Measurements from ENCODE around the gene FSIP1. TPM values are rescaled to one million over a fixed set of nuclear protein-coding genes. Genes with fewer than 3 reads are reported as not detected.

Gene FSIP1
- total RNA-seq, 1 donor from 2014 or later: 2.5 TPM

DNA sequence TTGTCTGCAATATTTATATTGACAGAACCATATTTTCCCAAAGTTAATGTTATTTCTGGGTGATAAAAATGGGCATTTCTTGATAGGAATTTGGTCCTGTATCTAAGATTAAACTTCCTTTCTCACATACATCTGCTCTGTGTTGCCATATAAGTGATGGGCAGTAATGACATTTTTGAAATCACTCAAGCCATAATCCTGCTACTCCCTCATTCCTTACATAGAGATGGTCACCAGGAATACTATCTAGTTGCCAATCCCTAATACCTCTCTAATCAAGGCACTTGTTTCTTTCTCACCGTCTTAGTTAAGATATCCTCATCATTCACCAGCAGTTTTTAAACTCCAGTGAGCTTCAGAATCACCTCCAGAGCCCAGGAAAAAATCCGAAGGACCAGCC, 68.4 kb downstream of the FSIP1 start:
- TF ChIP-seq EZH2 (IDR thresholded peaks at IDR 0.05): no peak
- no peak for TF ChIP-seq EZH2phosphoT487 (IDR thresholded peaks at IDR 0.05)
- TF ChIP-seq, protein P1, sequence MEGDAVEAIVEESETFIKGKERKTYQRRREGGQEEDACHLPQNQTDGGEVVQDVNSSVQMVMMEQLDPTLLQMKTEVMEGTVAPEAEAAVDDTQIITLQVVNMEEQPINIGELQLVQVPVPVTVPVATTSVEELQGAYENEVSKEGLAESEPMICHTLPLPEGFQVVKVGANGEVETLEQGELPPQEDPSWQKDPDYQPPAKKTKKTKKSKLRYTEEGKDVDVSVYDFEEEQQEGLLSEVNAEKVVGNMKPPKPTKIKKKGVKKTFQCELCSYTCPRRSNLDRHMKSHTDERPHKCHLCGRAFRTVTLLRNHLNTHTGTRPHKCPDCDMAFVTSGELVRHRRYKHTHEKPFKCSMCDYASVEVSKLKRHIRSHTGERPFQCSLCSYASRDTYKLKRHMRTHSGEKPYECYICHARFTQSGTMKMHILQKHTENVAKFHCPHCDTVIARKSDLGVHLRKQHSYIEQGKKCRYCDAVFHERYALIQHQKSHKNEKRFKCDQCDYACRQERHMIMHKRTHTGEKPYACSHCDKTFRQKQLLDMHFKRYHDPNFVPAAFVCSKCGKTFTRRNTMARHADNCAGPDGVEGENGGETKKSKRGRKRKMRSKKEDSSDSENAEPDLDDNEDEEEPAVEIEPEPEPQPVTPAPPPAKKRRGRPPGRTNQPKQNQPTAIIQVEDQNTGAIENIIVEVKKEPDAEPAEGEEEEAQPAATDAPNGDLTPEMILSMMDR (IDR thresholded peaks at IDR 0.05): no peak
- Histone ChIP-seq H3K36me3 (no peaks in the 10 kb centered on the region), H3K4me2 (no peak overlapping the region), H3K4me3 (no peak overlapping the region), H2AFZ (replicated peaks) (no peak overlapping the region), H3K9me3 (ENCODE audit: low read depth) (no peaks in the 10 kb centered on the region), H3K27me3 (no peaks in the 10 kb centered on the region), H3K4me1 (no peaks in the 10 kb centered on the region), H3K9ac (no peak overlapping the region), H3K27ac (no peak overlapping the region), H4K20me1 (ENCODE audit: low read depth) (no peaks in the 10 kb centered on the region), H3F3A (ENCODE audit: low read depth) (no peaks in the 10 kb centered on the region), H3K79me2 (ENCODE audit: low read depth) (no peaks in the 10 kb centered on the region)
- DNase-seq (ENCODE audit: low spot score): no peak
- Mint-ChIP-seq H3K36me3 (peaks cover 39% of the 10 kb centered on the region), H3K4me1 (peaks cover 11% of the 10 kb centered on the region), H3K27ac (peak overlapping the region; percentile 21), H3K4me3 (no peak overlapping the region), H3K9me3 (peaks cover 33% of the 10 kb centered on the region), H3K27me3 (ENCODE audit: insufficient read depth, low read depth) (peaks cover 2% of the 10 kb centered on the region)

DNA sequence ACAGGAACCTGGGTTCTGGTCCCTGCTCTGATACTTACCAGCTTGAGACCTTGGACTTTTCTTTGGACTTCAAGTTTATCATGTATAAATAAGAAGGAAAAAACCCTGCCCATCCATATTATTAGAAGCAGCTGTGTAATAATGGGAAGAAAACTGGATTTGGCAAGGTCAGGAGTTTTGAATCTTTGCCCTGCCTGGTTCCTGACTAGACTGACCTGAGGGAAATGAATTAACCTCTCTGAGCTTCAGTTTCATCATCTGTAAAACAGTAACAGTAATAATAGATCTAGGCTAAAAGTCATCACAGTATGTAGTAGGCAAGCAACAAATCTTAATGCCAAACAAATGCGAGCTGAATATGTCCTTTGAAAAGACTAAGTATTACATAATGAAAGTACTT, 68.8 kb downstream of the FSIP1 start:
- Histone ChIP-seq H3K4me3 (no peak overlapping the region), H3K4me2 (no peak overlapping the region), H2AFZ (replicated peaks) (no peak overlapping the region), H3K36me3 (no peaks in the 10 kb centered on the region), H3K4me1 (no peaks in the 10 kb centered on the region), H3K79me2 (ENCODE audit: low read depth) (no peaks in the 10 kb centered on the region), H3F3A (ENCODE audit: low read depth) (no peaks in the 10 kb centered on the region), H3K27me3 (no peaks in the 10 kb centered on the region), H3K27ac (no peak overlapping the region), H4K20me1 (ENCODE audit: low read depth) (no peaks in the 10 kb centered on the region), H3K9ac (no peak overlapping the region), H3K9me3 (ENCODE audit: low read depth) (no peaks in the 10 kb centered on the region)
- Mint-ChIP-seq H3K27ac (no peak overlapping the region), H3K9me3 (peaks cover 33% of the 10 kb centered on the region), H3K27me3 (ENCODE audit: insufficient read depth, low read depth) (peaks cover 2% of the 10 kb centered on the region), H3K4me1 (peaks cover 11% of the 10 kb centered on the region), H3K4me3 (no peak overlapping the region), H3K36me3 (peaks cover 35% of the 10 kb centered on the region)
- TF ChIP-seq, protein P1 (IDR thresholded peaks at IDR 0.05): no peak
- TF ChIP-seq EZH2phosphoT487 (IDR thresholded peaks at IDR 0.05) (no peak), EZH2 (IDR thresholded peaks at IDR 0.05) (no peak)
- no peak for DNase-seq (ENCODE audit: low spot score)

DNA sequence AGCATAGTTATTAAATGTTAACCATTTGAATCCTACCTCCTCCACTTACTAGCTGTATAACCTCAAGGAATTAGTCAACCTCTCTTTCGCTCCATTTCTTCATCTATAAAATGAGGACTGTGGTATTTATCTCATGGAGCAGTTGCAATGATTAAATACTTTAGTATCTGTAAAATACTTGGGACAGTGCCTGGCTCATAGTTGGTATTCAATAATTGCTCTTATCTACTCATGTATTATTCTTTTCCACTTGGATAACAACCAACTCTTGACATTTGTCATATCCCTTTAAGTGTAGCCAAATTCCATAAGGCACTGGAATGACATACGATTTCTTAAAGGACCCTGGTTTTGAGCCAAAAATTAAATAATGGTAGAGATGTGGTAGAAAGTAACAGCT, 72.0 kb downstream of the FSIP1 start:
- no peak overlapping the region for H3K9ac ChIP-seq
- H3K9me3 ChIP-seq (ENCODE audit: low read depth): no peaks in the 10 kb centered on the region
- no peak overlapping the region for H3K4me3 ChIP-seq
- H3K36me3 Mint-ChIP-seq: peaks cover 24% of the 10 kb centered on the region
- no peak overlapping the region for H3K27ac ChIP-seq
- no peaks in the 10 kb centered on the region for H3K27me3 ChIP-seq
- H3K4me2 ChIP-seq: no peak overlapping the region
- H3K27ac Mint-ChIP-seq: no peak overlapping the region
- DNase-seq (ENCODE audit: low spot score): no peak
- H3F3A ChIP-seq (ENCODE audit: low read depth): no peaks in the 10 kb centered on the region
- H3K36me3 ChIP-seq: no peaks in the 10 kb centered on the region
- H3K4me1 Mint-ChIP-seq: peaks cover 11% of the 10 kb centered on the region
- no peak for TF ChIP-seq EZH2 (IDR thresholded peaks at IDR 0.05)
- H3K4me1 ChIP-seq: no peaks in the 10 kb centered on the region
- H3K27me3 Mint-ChIP-seq (ENCODE audit: insufficient read depth, low read depth): peaks cover 4% of the 10 kb centered on the region
- H3K4me3 Mint-ChIP-seq: no peak overlapping the region
- H3K9me3 Mint-ChIP-seq: peaks cover 26% of the 10 kb centered on the region
- no peak overlapping the region for H2AFZ ChIP-seq (replicated peaks)
- no peaks in the 10 kb centered on the region for H3K79me2 ChIP-seq (ENCODE audit: low read depth)
- H4K20me1 ChIP-seq (ENCODE audit: low read depth): no peaks in the 10 kb centered on the region

DNA sequence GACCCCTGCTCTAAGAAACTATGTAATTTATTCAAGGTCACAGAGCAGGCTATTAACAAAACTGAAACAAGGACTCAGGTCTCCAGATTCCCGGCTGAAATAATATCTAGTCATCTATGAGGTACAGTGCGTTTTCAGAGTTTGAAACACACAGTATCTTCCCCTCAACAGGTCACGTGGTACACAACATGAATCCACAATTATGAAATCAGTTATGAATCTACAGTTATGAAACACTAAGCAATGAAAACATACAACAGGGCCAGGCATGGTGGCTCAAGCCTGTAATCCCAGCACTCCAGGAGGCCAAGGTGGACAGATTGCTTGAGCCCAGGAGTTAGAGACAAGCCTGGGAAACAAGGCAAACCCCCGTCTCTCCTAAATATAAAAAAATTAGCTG, 72.7 kb downstream of the FSIP1 start:
- H3K9ac ChIP-seq: no peak overlapping the region
- peaks cover 18% of the 10 kb centered on the region for H3K36me3 Mint-ChIP-seq
- no peaks in the 10 kb centered on the region for H4K20me1 ChIP-seq (ENCODE audit: low read depth)
- H3K4me3 Mint-ChIP-seq: no peak overlapping the region
- no peaks in the 10 kb centered on the region for H3K27me3 ChIP-seq
- H3K4me3 ChIP-seq: no peak overlapping the region
- H3K4me1 Mint-ChIP-seq: peaks cover 12% of the 10 kb centered on the region
- TF ChIP-seq EZH2 (IDR thresholded peaks at IDR 0.05): no peak
- TF ChIP-seq, protein P1 (IDR thresholded peaks at IDR 0.05): no peak
- no peak for TF ChIP-seq EZH2phosphoT487 (IDR thresholded peaks at IDR 0.05)
- no peak overlapping the region for H3K27ac ChIP-seq
- no peak for DNase-seq (ENCODE audit: low spot score)
- H3K4me2 ChIP-seq: no peak overlapping the region
- no peaks in the 10 kb centered on the region for H3K36me3 ChIP-seq
- H2AFZ ChIP-seq (replicated peaks): no peak overlapping the region
- H3K9me3 ChIP-seq (ENCODE audit: low read depth): no peaks in the 10 kb centered on the region
- peaks cover 4% of the 10 kb centered on the region for H3K27me3 Mint-ChIP-seq (ENCODE audit: insufficient read depth, low read depth)
- no peaks in the 10 kb centered on the region for H3K79me2 ChIP-seq (ENCODE audit: low read depth)
- H3F3A ChIP-seq (ENCODE audit: low read depth): no peaks in the 10 kb centered on the region
- no peaks in the 10 kb centered on the region for H3K4me1 ChIP-seq
- H3K27ac Mint-ChIP-seq: no peak overlapping the region
- H3K9me3 Mint-ChIP-seq: peaks cover 23% of the 10 kb centered on the region

Measured in neural progenitor cell (in vitro differentiated cells).